Measurements from ENCODE around the gene SYVN1.

DNA sequence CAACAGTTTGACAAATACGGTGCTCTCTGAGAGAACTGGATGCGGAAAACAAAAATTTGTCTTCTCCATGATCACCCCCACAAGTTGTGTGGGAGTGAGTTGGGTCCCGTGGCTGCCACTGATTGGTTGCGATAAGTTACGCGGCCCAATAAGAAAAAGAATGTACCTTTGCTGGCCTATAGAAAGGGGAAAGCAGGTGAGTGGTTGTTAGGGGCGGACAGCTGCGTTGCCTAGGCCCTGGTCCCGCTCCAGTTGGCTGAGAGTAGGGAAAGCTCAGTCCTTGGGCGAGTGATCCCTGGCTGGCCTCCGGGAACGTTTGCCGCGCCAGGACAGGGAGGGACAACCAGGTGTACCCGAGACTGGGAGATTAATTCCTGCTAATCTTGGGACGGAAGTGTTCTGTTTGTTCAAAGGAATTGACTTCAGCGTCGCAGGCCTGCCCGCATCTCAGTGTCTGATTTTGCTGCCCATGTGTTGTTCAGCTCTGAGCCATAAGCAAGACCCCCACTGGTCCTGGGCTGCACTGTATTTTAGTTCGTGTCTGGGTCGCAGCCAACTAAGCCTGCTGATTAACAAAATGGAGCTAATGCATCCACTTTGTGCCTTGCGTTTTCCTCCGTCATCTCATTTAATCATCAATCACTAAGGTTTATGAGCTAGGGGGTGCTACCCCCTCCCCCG, 773 bp upstream of the SYVN1 start:
- TF ChIP-seq, protein P1, sequence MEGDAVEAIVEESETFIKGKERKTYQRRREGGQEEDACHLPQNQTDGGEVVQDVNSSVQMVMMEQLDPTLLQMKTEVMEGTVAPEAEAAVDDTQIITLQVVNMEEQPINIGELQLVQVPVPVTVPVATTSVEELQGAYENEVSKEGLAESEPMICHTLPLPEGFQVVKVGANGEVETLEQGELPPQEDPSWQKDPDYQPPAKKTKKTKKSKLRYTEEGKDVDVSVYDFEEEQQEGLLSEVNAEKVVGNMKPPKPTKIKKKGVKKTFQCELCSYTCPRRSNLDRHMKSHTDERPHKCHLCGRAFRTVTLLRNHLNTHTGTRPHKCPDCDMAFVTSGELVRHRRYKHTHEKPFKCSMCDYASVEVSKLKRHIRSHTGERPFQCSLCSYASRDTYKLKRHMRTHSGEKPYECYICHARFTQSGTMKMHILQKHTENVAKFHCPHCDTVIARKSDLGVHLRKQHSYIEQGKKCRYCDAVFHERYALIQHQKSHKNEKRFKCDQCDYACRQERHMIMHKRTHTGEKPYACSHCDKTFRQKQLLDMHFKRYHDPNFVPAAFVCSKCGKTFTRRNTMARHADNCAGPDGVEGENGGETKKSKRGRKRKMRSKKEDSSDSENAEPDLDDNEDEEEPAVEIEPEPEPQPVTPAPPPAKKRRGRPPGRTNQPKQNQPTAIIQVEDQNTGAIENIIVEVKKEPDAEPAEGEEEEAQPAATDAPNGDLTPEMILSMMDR (conservative IDR thresholded peaks at IDR 0.05; ENCODE audit: low read length), result no peak
- no peak for TF ChIP-seq EZH2phosphoT487 (IDR thresholded peaks at IDR 0.05; ENCODE audit: borderline replicate concordance)

Measured in Loucy (cell line).